Karpas-422 (cell line): ENCODE data around the gene LILRB3. TPM values are rescaled to one million over a fixed set of nuclear protein-coding genes. Genes with fewer than 3 reads are reported as not detected.

Experiments
- DNase-seq: peaks from one replicate; pipeline ENCODE4 v3.0.0-alpha.2; 2015
- H2AFZ ChIP-seq: fragments of 200-600 bp; sonication (generic); 2 replicates; pipeline ENCODE4 v1.6.1; 2014; ENCODE audit warnings: antibody characterized with exemption, low read length, mixed read lengths
- H3K27ac ChIP-seq: fragments of 200-600 bp; sonication (generic); 2 replicates; pipeline ENCODE4 v1.5.1; 2014; ENCODE audit warnings: mild to moderate bottlenecking, low read length, moderate library complexity
- H3K27me3 ChIP-seq: fragments of 200-600 bp; sonication (generic); 2 replicates; pipeline ENCODE4 v1.6.1; 2014; ENCODE audit warnings: low read length, mixed read lengths
- H3K36me3 ChIP-seq: fragments of 200-600 bp; sonication (generic); 2 replicates; pipeline ENCODE4 v1.6.1; 2014; ENCODE audit warnings: low read length, mixed read lengths; ENCODE audit not compliant: insufficient read depth
- H3K4me1 ChIP-seq: fragments of 200-600 bp; sonication (generic); 2 replicates; pipeline ENCODE4 v1.6.1; 2014; ENCODE audit warnings: mild to moderate bottlenecking, low read length, mixed read lengths
- H3K4me2 ChIP-seq: fragments of 200-600 bp; sonication (generic); 2 replicates; pipeline ENCODE4 v1.6.1; 2014; ENCODE audit warnings: low read length, low read depth, mild to moderate bottlenecking; ENCODE audit not compliant: poor library complexity, severe bottlenecking
- H3K4me3 ChIP-seq: fragments of 200-600 bp; sonication (generic); 2 replicates; pipeline ENCODE4 v1.5.1; 2014; ENCODE audit warnings: mild to moderate bottlenecking, antibody characterized with exemption, low read length, mixed read lengths
- H3K79me2 ChIP-seq: fragments of 200-600 bp; sonication (generic); 2 replicates; pipeline ENCODE4 v1.6.1; 2014; ENCODE audit warnings: mild to moderate bottlenecking, low read length, mixed read lengths
- H3K9ac ChIP-seq: fragments of 200-600 bp; sonication (generic); 2 replicates; pipeline ENCODE4 v1.6.0; 2014; ENCODE audit warnings: low read length
- H3K9me2 ChIP-seq: fragments of 200-600 bp; sonication (generic), shearing (Covaris generic); replicated peaks from 2 replicates; pipeline ENCODE4 v1.6.0; 2014; ENCODE audit warnings: mild to moderate bottlenecking, low read length, moderate library complexity; ENCODE audit not compliant: insufficient read depth
- H3K9me3 ChIP-seq: fragments of 300-700, 200-600 bp; sonication (generic); 2 replicates; pipeline ENCODE4 v1.6.1; 2014; ENCODE audit warnings: low read length, mixed read lengths
- H4K20me1 ChIP-seq: fragments of 200-600 bp; sonication (generic); 2 replicates; pipeline ENCODE4 v1.6.1; 2014; ENCODE audit warnings: mild to moderate bottlenecking, antibody characterized with exemption, low read length, low read depth; ENCODE audit not compliant: insufficient read depth
- total RNA-seq: library from RNA; depleted of rRNA; stranded (reverse); fragments of >200 nt; shearing (Covaris generic); gene quantifications from 2 replicates; pipeline ENCODE4 v1.2.3, GENCODE V29; 2014; ENCODE audit warnings: low replicate concordance

Gene LILRB3
- total RNA-seq, 1 experiment from 2014 or later, result not detected

DNA sequence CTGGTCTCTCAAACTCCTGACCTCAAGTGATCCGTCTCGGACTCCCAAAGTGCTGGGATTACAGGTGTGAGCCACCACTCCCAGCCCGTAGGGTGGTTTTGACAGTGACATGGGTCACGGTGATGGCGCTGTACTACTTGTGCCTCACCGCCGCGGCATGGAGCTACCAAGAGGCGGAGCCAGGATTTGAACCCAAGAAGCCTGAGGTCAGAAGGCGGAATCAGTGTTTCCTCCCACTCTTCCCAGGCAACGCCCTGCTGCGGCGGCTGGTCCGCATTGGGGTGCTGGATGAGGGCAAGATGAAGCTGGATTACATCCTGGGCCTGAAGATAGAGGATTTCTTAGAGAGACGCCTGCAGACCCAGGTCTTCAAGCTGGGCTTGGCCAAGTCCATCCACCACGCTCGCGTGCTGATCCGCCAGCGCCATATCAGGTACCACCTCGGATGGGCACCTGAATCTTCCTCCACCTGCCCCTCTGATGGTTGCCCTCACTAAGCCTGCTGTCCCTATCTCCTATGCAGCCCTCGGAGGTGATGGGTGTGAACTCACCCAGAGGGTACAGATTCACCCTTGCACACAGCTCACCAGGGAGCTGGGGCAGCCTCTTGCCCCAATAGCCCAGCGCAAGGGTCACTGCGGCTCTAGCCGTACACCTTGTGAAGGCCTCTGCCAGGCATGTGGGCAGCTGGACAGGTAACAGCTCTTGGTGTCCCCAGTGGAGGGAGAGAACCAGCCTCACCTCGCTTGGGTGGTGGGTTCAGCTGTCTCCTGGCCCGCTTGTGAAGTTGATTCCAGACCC is 16.6 kb downstream of the LILRB3 start:
- Histone ChIP-seq H3K9me3 (no peaks in the 10 kb centered on the region), H3K27me3 (no peaks in the 10 kb centered on the region), H3K4me1 (peaks cover 18% of the 10 kb centered on the region), H3K36me3 (peaks cover 62% of the 10 kb centered on the region), H3K4me2 (no peak overlapping the region), H3K9me2 (no peaks in the 10 kb centered on the region), H3K4me3 (no peak overlapping the region), H3K27ac (no peak overlapping the region), H3K79me2 (peaks cover 44% of the 10 kb centered on the region), H3K9ac (no peak overlapping the region), H2AFZ (no peak overlapping the region), H4K20me1 (peaks cover 75% of the 10 kb centered on the region)
- DNase-seq, result peak; percentile 39

DNA sequence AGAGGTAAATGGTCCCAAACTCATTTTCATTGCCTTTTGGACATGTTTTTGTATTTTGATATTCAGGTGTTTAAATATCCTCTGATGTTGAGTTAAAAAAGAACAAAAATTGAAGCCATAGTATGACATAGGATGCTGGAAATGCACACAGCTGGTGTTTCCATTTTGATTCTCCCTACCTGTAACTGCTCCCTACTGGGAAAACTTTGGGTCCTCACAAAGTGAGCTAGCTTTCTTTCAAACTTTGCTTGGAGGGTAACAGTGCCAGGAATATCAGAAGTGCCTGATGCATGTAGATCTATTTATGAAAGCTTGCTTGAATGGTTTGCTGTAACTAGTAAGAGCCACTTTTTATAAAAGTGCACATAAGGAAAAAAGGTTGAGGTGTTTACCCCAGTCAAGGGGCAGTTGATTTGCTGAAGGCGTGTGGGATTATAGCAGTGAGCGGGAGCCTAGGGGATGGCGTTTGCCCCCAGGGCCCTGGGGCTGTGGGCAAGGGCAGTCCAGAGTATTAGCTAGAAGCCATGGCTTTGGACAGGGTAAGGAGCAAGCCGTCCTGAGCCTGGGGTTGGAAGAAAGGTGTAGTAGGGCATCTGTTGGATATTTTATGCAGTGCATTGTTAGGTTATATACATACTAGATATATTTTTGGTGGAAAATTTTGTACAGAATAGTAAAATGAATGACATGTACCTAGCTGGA is 17.9 kb downstream of the LILRB3 start:
- Histone ChIP-seq H3K36me3 (peaks cover 65% of the 10 kb centered on the region), H3K9ac (no peak overlapping the region), H3K4me3 (no peak overlapping the region), H4K20me1 (peaks cover 77% of the 10 kb centered on the region), H3K9me2 (no peaks in the 10 kb centered on the region), H3K9me3 (no peaks in the 10 kb centered on the region), H3K27ac (no peak overlapping the region), H3K27me3 (no peaks in the 10 kb centered on the region), H2AFZ (no peak overlapping the region), H3K4me2 (no peak overlapping the region), H3K79me2 (peaks cover 47% of the 10 kb centered on the region), H3K4me1 (peaks cover 21% of the 10 kb centered on the region)
- DNase-seq, result no peak

DNA sequence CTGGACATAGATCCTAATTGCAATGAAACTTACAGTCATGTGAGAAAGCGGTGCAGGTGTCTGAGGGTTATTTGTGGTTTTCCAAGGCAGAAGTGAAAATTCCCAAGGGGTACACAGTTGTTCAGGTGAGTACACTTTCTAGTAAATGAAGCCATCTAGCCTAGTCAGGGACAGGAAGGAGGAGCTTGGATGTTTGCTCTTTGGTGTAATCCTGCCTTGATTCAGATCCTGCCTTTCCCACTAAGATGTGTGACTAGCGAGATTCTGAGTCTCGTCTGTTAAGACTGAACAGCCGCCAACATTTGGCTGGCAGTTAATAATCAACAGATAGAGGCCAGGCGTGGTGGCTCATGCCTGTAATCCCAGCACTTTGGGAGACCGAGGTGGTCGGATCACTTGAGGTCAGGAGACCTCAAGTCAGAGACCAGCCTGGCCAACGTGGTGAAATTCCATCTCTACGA is 19.6 kb downstream of the LILRB3 start:
- Histone ChIP-seq H3K4me1 (peaks cover 29% of the 10 kb centered on the region), H3K9ac (peak overlapping the region; percentile 71; the same call in 1 of the 2 replicates), H3K27me3 (no peaks in the 10 kb centered on the region), H3K9me2 (no peaks in the 10 kb centered on the region), H3K27ac (no peak overlapping the region), H3K79me2 (peaks cover 47% of the 10 kb centered on the region), H3K4me2 (peak overlapping the region; percentile 90), H3K4me3 (no peak overlapping the region), H2AFZ (no peak overlapping the region), H3K36me3 (peaks cover 65% of the 10 kb centered on the region), H3K9me3 (no peaks in the 10 kb centered on the region), H4K20me1 (peaks cover 66% of the 10 kb centered on the region)
- DNase-seq, result no peak

DNA sequence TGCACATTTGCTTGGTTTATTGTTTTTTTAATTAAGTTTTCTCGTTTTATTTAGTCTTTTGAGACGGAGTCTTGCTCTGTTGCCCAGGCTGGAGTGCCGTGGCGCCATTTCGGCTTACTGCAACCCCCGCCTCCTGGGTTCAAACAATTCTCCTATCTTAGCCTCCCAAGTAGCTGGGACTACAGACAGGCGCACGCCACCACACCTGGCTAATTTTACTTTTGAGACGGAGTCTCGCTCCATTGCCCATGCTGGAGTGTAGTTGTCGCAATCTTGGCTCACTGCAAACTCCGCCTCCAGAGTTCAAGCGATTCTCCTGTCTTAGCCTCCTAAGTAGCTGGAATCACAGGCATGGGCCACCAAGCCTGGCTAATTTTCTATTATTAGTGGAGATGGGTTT is 20.8 kb downstream of the LILRB3 start:
- no peaks in the 10 kb centered on the region for H3K9me3 ChIP-seq
- H3K9ac ChIP-seq, result peak overlapping the region; percentile 71
- peak; percentile 42 for DNase-seq
- peak overlapping the region; percentile 85 for H3K4me3 ChIP-seq
- H3K9me2 ChIP-seq, result no peaks in the 10 kb centered on the region
- peak overlapping the region; percentile 90 for H3K4me2 ChIP-seq
- H3K27ac ChIP-seq, result peak overlapping the region; percentile 69; the same call in 1 of the 2 replicates
- H3K36me3 ChIP-seq, result peaks cover 57% of the 10 kb centered on the region
- H2AFZ ChIP-seq, result no peak overlapping the region
- H3K79me2 ChIP-seq, result peaks cover 47% of the 10 kb centered on the region
- H4K20me1 ChIP-seq, result peaks cover 58% of the 10 kb centered on the region
- peaks cover 29% of the 10 kb centered on the region for H3K4me1 ChIP-seq
- no peaks in the 10 kb centered on the region for H3K27me3 ChIP-seq

DNA sequence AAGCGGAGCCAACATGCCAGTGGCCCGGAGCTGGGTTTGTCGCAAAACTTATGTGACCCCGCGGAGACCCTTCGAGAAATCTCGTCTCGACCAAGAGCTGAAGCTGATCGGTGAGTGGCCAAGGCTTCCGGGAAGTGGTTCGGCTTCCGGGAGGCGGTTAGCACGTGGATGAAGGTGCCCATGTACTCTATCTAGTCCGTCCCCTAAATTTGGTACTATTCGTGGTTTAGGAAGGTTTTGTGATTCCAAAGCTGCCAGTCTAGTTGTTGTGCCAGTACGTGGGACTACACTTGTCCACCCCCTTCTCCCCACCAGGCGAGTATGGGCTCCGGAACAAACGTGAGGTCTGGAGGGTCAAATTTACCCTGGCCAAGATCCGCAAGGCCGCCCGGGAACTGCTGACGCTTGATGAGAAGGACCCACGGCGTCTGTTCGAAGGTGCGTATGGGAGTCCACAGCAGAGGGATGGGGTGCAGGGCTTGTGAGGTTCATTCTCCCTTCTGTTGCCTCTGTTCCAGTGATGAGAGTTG is 21.6 kb downstream of the LILRB3 start:
- peak overlapping the region; percentile 85 for H3K4me3 ChIP-seq
- H3K9ac ChIP-seq, result peak overlapping the region; percentile 71
- H3K9me3 ChIP-seq, result no peaks in the 10 kb centered on the region
- H3K4me1 ChIP-seq, result peaks cover 29% of the 10 kb centered on the region
- no peaks in the 10 kb centered on the region for H3K9me2 ChIP-seq
- peak overlapping the region; percentile 90 for H3K4me2 ChIP-seq
- H3K27me3 ChIP-seq, result no peaks in the 10 kb centered on the region
- peaks cover 52% of the 10 kb centered on the region for H4K20me1 ChIP-seq
- DNase-seq, result no peak
- H3K27ac ChIP-seq, result peak overlapping the region; percentile 69
- peaks cover 51% of the 10 kb centered on the region for H3K36me3 ChIP-seq
- peaks cover 47% of the 10 kb centered on the region for H3K79me2 ChIP-seq
- no peak overlapping the region for H2AFZ ChIP-seq

DNA sequence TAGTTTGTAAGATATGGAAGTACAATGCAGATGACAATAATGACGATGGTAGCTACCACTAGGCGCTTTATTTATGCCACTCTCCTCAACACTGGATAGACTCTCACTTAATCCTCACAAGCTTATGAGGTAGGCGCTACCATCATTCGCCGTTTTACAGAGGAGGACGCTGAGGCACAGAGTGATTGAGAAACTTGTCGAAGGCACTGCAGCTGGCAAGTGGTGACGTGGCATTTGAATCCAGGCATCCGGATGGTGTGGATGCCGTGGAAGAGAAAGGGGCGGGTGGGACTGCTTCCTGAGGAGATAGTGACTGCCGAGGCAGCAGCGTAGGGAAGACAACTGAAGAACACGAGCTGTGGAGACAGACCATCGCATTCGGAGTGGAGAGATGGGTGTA is 23.4 kb downstream of the LILRB3 start:
- H3K4me2 ChIP-seq, result peak overlapping the region; percentile 90
- DNase-seq, result no peak
- peaks cover 34% of the 10 kb centered on the region for H4K20me1 ChIP-seq
- H3K9ac ChIP-seq, result peak overlapping the region; percentile 71; the same call in 1 of the 2 replicates
- no peaks in the 10 kb centered on the region for H3K9me2 ChIP-seq
- peaks cover 29% of the 10 kb centered on the region for H3K4me1 ChIP-seq
- H3K27ac ChIP-seq, result no peak overlapping the region
- no peaks in the 10 kb centered on the region for H3K27me3 ChIP-seq
- no peaks in the 10 kb centered on the region for H3K9me3 ChIP-seq
- peaks cover 34% of the 10 kb centered on the region for H3K36me3 ChIP-seq
- H3K4me3 ChIP-seq, result peak overlapping the region; percentile 85; the same call in 1 of the 2 replicates
- peaks cover 35% of the 10 kb centered on the region for H3K79me2 ChIP-seq
- H2AFZ ChIP-seq, result no peak overlapping the region

DNA sequence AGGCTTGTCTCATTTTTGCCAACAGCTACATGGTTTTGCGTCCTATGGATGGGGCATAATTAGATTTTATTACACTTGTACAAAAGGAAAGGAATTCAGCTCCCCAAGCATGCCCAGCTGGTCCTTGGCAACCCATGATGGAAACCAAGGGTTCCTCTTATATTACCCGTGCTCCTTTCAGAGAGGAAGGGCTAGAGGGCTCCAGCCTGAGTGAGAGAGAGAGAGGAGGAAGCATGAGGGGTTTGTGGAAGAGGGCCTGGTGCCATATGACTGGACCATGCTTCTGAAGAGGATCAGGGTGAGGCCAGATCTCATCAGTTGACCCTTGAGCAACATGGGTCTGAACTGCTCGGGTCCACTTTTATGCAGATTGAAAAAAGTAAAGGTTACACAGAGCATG is 25.7 kb downstream of the LILRB3 start:
- no peak for DNase-seq
- no peak overlapping the region for H3K9ac ChIP-seq
- H3K4me1 ChIP-seq, result peaks cover 29% of the 10 kb centered on the region
- H3K4me2 ChIP-seq, result no peak overlapping the region
- H2AFZ ChIP-seq, result no peak overlapping the region
- peaks cover 29% of the 10 kb centered on the region for H3K79me2 ChIP-seq
- H3K9me3 ChIP-seq, result no peaks in the 10 kb centered on the region
- no peaks in the 10 kb centered on the region for H3K9me2 ChIP-seq
- peaks cover 11% of the 10 kb centered on the region for H4K20me1 ChIP-seq
- H3K27me3 ChIP-seq, result no peaks in the 10 kb centered on the region
- no peak overlapping the region for H3K27ac ChIP-seq
- peaks cover 24% of the 10 kb centered on the region for H3K36me3 ChIP-seq
- H3K4me3 ChIP-seq, result no peak overlapping the region

DNA sequence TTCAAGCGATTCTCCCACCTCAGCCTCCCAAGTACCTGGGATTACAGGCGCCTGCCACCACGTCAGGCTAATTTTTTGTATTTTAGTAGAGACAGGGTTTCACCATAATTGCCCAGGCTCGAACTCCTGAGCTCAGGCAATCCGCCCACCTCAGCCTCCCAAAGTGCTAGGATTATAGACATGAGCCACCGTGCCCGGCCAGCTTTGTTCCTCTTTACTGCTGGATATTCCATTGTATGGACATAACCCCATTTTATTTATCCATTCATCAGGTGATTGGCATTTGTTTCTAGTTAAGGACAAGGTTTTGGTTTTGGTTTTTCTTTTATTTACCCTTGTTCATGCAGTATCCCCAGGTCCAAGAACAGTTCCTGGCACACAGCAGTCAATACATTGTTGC is 26.3 kb downstream of the LILRB3 start:
- H2AFZ ChIP-seq, result no peak overlapping the region
- no peak overlapping the region for H3K27ac ChIP-seq
- H3K4me3 ChIP-seq, result no peak overlapping the region
- no peak overlapping the region for H3K4me2 ChIP-seq
- peaks cover 27% of the 10 kb centered on the region for H3K4me1 ChIP-seq
- peaks cover 5% of the 10 kb centered on the region for H4K20me1 ChIP-seq
- peaks cover 29% of the 10 kb centered on the region for H3K79me2 ChIP-seq
- H3K36me3 ChIP-seq, result peaks cover 18% of the 10 kb centered on the region
- no peaks in the 10 kb centered on the region for H3K9me2 ChIP-seq
- H3K9ac ChIP-seq, result no peak overlapping the region
- no peaks in the 10 kb centered on the region for H3K9me3 ChIP-seq
- no peak for DNase-seq
- no peaks in the 10 kb centered on the region for H3K27me3 ChIP-seq
